SK-N-SH treated with all-trans-retinoic acid at 6 μM for 48 hours (cell line): ENCODE data around the gene HCFC1.

Experiments used
- ATAC-seq: fragments of 200-7000 bp; cut with Tn5 transposase; 3 replicates; pipeline ENCODE4 v1.9.1; 2020; ENCODE audit warnings: mild to moderate bottlenecking, moderate library complexity
- ARNTL ChIP-seq: fragments of 450-650 bp; formaldehyde crosslinking; IDR thresholded peaks from 2 replicates; pipeline ENCODE4 v1.5.0; 2020; ENCODE audit warnings: low read depth, mild to moderate bottlenecking, moderate library complexity, borderline replicate concordance
- BACH2 ChIP-seq: fragments of 250-450 bp; sonication (Bioruptor Pico); IDR thresholded peaks from 2 replicates; pipeline ENCODE4 v1.9.0; 2021; ENCODE audit warnings: mild to moderate bottlenecking, borderline replicate concordance
- CREB5 ChIP-seq: fragments of 250-450 bp; sonication (Bioruptor Pico); IDR thresholded peaks from 2 replicates; pipeline ENCODE4 v1.5.1; 2020; ENCODE audit warnings: low read depth, mild to moderate bottlenecking, moderate library complexity
- CSDC2 ChIP-seq: fragments of 250-450 bp; sonication (Bioruptor Pico); IDR thresholded peaks from 2 replicates; pipeline ENCODE4 v1.5.0; 2020; ENCODE audit warnings: mild to moderate bottlenecking, moderate library complexity
- CSRNP3 ChIP-seq: fragments of 250-450 bp; sonication (Bioruptor Pico); IDR thresholded peaks from 2 replicates; pipeline ENCODE4 v1.5.1; 2021; ENCODE audit warnings: mild to moderate bottlenecking, moderate library complexity
- ESRRG ChIP-seq: fragments of 250-450 bp; sonication (Bioruptor Pico); IDR thresholded peaks from 2 replicates; pipeline ENCODE4 v1.6.1; 2021; ENCODE audit warnings: mild to moderate bottlenecking
- ISL1 ChIP-seq: fragments of 250-450 bp; sonication (Bioruptor Pico); IDR thresholded peaks from 2 replicates; pipeline ENCODE4 v2.1.2; 2022; ENCODE audit warnings: mild to moderate bottlenecking, moderate library complexity
- OSR1 ChIP-seq: fragments of 250-450 bp; sonication (Bioruptor Pico); IDR thresholded peaks from 2 replicates; pipeline ENCODE4 v1.8.0; 2022; ENCODE audit warnings: moderate library complexity, mild to moderate bottlenecking, inconsistent platforms
- PATZ1 ChIP-seq: fragments of 250-450 bp; sonication (Bioruptor Pico); IDR thresholded peaks from 2 replicates; pipeline ENCODE4 v1.8.0; 2020; ENCODE audit warnings: mild to moderate bottlenecking, moderate library complexity, borderline replicate concordance
- PPARA ChIP-seq: fragments of 250-450 bp; sonication (Bioruptor Pico); IDR thresholded peaks from 2 replicates; pipeline ENCODE4 v1.5.0; 2020; ENCODE audit warnings: mild to moderate bottlenecking, borderline replicate concordance
- RARB ChIP-seq: fragments of 250-450 bp; sonication (Bioruptor Pico); IDR thresholded peaks from 2 replicates; pipeline ENCODE4 v1.8.0; 2021; ENCODE audit warnings: mild to moderate bottlenecking, moderate library complexity
- SNAI2 ChIP-seq: fragments of 250-450 bp; sonication (Bioruptor Pico); IDR thresholded peaks from 2 replicates; pipeline ENCODE4 v1.5.0; 2020; ENCODE audit warnings: mild to moderate bottlenecking, moderate library complexity
- TCF4 ChIP-seq: fragments of 250-450 bp; sonication (Bioruptor Pico); IDR thresholded peaks from 2 replicates; pipeline ENCODE4 v1.8.0; 2021; ENCODE audit warnings: mild to moderate bottlenecking, moderate library complexity, borderline replicate concordance
- TOX ChIP-seq: fragments of 250-450 bp; sonication (Bioruptor Pico); IDR thresholded peaks from 2 replicates; pipeline ENCODE4 v1.8.0; 2021; ENCODE audit warnings: mild to moderate bottlenecking, moderate library complexity, borderline replicate concordance
- TSHZ2 ChIP-seq: fragments of 250-450 bp; sonication (Bioruptor Pico); IDR thresholded peaks from 2 replicates; pipeline ENCODE4 v1.5.0; 2020; ENCODE audit warnings: mild to moderate bottlenecking, moderate library complexity
- ZC3H10 ChIP-seq: fragments of 250-450 bp; sonication (Bioruptor Pico); IDR thresholded peaks from 2 replicates; pipeline ENCODE4 v1.5.1; 2021; ENCODE audit warnings: mild to moderate bottlenecking, moderate library complexity
- ZFP3 ChIP-seq: fragments of 250-450 bp; sonication (Bioruptor Pico); IDR thresholded peaks from 2 replicates; pipeline ENCODE4 v1.5.0; 2020; ENCODE audit warnings: mild to moderate bottlenecking, moderate library complexity
- ZFP30 ChIP-seq: fragments of 450-650 bp; formaldehyde crosslinking; IDR thresholded peaks from 2 replicates; pipeline ENCODE4 v1.5.0; 2022; ENCODE audit warnings: mild to moderate bottlenecking, moderate library complexity
- ZNF565 ChIP-seq: fragments of 450-650 bp; formaldehyde crosslinking; conservative IDR thresholded peaks from 2 replicates; pipeline ENCODE4 v1.5.0; 2020; ENCODE audit warnings: low read depth, mild to moderate bottlenecking, moderate library complexity
- ZNF70 ChIP-seq: fragments of 450-650 bp; formaldehyde crosslinking; IDR thresholded peaks from 2 replicates; pipeline ENCODE4 v1.5.0; 2020; ENCODE audit warnings: mild to moderate bottlenecking, moderate library complexity
- ZNF8 ChIP-seq: fragments of 450-650 bp; formaldehyde crosslinking; IDR thresholded peaks from 2 replicates; pipeline ENCODE4 v1.5.0; 2020; ENCODE audit warnings: mild to moderate bottlenecking, moderate library complexity

The HCFC1 gene

GRCh38 chrX:153945956-153946943 is 25.4 kb downstream of the HCFC1 start (continued):
- no peak for TF ChIP-seq PPARA (CRISPR knock-in tag)
- no peak for TF ChIP-seq ARNTL (CRISPR knock-in tag)
- no peak for TF ChIP-seq TOX
- TF ChIP-seq ZNF70 = no peak
- no peak for TF ChIP-seq TCF4 (CRISPR knock-in tag)
- TF ChIP-seq ZC3H10 = no peak
- no peak for TF ChIP-seq CREB5 (CRISPR knock-in tag)
- TF ChIP-seq ISL1 (CRISPR knock-in tag) = no peak
- TF ChIP-seq, all 23 proteins: peak for 0

- TF ChIP-seq ZNF565 (CRISPR knock-in tag) (no peak), CSDC2 (CRISPR knock-in tag) (no peak), ZFP30 (CRISPR knock-in tag) (no peak), ZNF8 (CRISPR knock-in tag) (no peak), CSRNP3 (CRISPR knock-in tag) (no peak), TCF4 (CRISPR knock-in tag) (no peak), ARNTL (CRISPR knock-in tag) (no peak), ZC3H10 (no peak), PATZ1 (no peak)
- TF ChIP-seq, all 23 proteins: peak for 0
- no peak for ATAC-seq
Measured at GRCh38 chrX:153944800-153945150, 26.8 kb downstream of the HCFC1 start.

GRCh38 chrX:153944140-153944799 is 27.3 kb downstream of the HCFC1 start, which contains the start of gene RENBP:
TSS of gene RENBP (minus strand) at chrX:153944643. CDS start at chrX:153944610, 33 bp downstream.
- no peak for ATAC-seq
- TF ChIP-seq ARNTL (CRISPR knock-in tag) (no peak), ISL1 (CRISPR knock-in tag) (no peak), ESRRG (CRISPR knock-in tag) (no peak), BACH2 (CRISPR knock-in tag) (no peak)

DNA sequence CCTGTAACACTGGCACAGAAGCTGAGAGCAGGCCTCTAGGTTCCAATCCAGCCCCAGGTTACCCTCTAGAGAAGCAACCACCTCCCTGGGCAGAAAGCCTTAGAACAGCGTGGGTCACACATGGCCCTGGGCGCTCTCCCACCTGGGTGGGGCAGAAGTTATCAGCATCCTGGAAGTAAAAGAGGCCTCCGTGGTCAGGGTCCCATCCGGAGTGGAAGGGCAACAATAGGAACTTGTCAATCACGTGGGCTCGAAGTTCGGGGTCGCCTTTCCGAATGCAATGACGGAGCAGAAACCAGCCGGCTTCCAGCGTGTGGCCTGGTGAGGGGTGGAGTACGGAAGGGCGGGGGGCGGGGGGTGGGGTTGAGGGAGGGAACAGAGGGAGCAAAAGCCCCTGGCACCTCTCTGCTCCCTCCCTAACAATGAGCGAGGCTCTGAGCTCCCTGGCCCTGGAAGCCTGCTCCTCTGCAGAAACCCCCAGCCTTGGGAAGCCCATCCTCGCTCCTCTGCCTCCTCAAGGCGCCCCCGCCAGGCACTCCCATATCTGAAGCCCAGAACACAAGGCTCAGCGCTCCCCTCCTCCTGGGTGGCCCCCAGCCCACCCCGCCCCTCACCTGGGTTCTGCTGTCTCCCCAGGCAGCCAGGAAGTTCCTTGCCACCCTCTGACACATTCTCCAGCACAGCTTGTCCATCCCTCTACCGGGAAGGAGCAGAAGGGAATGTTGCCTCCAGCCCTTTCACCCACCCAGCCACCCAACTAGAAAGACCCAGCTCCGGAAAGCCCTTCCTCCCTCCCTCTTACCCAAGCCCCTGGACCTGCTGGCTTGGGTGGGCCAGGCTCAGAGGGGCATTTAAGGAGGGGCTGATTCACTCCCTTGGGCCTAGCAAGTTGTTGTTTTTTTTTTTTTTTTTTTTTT is 30.0 kb downstream of the HCFC1 start:
- TF ChIP-seq PATZ1 (no peak), TOX (no peak), ZNF70 (no peak), CSDC2 (CRISPR knock-in tag) (no peak), CREB5 (CRISPR knock-in tag) (no peak), RARB (CRISPR knock-in tag) (no peak), ZNF8 (CRISPR knock-in tag) (no peak), ZC3H10 (no peak), ESRRG (CRISPR knock-in tag) (no peak), ZFP3 (CRISPR knock-in tag) (no peak), OSR1 (no peak), TSHZ2 (CRISPR knock-in tag) (no peak), SNAI2 (CRISPR knock-in tag) (no peak)
- TF ChIP-seq, all 23 proteins: peak for 0
- ATAC-seq = no peak
